Right atrium auricular region (tissue), 2 donors: ENCODE data around the gene MMP14. TPM values are rescaled to one million over a fixed set of nuclear protein-coding genes. Genes with fewer than 3 reads are reported as not detected.

Experiments
- DNase-seq: peaks from one replicate; pipeline ENCODE4 v3.0.0-alpha.2; 2019; ENCODE audit warnings: low spot score
- H3K27ac ChIP-seq, 2 donors: fragments of 200-600 bp; sonication (generic); 1 replicate in 1 of 2; 2 replicates in 1 of 2; pipeline ENCODE4 v1.5.1; 2016 to 2019
- H3K27me3 ChIP-seq, 2 donors: fragments of 200-600 bp; sonication (generic); one replicate each; pipeline versions ENCODE4 v1.5.1 to v1.6.0; 2017 to 2019
- H3K36me3 ChIP-seq: fragments of 200-600 bp; sonication (generic); one replicate; pipeline ENCODE4 v1.5.1; 2016
- H3K4me1 ChIP-seq, 2 donors: fragments of 200-600 bp; sonication (generic); one replicate each; pipeline versions ENCODE4 v1.5.1 to v1.6.0; 2017 to 2019
- H3K4me3 ChIP-seq, 2 donors: fragments of 200-600 bp; sonication (generic); 1 replicate in 1 of 2; 2 replicates in 1 of 2; pipeline ENCODE4 v1.5.1; 2017 to 2019; ENCODE audit warnings: mild to moderate bottlenecking in 1 of 2, moderate library complexity in 1 of 2
- H3K9me3 ChIP-seq, 2 donors: fragments of 200-600 bp; sonication (generic); one replicate each; pipeline ENCODE4 v1.5.1; 2019
- total RNA-seq, 2 donors: library from RNA; depleted of rRNA; stranded (reverse); fragments of >200 nt; gene quantifications; one replicate each; pipeline ENCODE4 v1.1.0, GENCODE V29; 2016
- TF ChIP-seq, protein P1 (sequence below), 2 donors: fragments of 200-600 bp; sonication (generic); IDR thresholded peaks; one replicate each; pipeline ENCODE4 v1.5.1; 2019; ENCODE audit warnings: antibody characterized with exemption in 2 of 2

Gene MMP14
- total RNA-seq, 2 donors from 2014 or later = 29.1 to 58.0 TPM

DNA sequence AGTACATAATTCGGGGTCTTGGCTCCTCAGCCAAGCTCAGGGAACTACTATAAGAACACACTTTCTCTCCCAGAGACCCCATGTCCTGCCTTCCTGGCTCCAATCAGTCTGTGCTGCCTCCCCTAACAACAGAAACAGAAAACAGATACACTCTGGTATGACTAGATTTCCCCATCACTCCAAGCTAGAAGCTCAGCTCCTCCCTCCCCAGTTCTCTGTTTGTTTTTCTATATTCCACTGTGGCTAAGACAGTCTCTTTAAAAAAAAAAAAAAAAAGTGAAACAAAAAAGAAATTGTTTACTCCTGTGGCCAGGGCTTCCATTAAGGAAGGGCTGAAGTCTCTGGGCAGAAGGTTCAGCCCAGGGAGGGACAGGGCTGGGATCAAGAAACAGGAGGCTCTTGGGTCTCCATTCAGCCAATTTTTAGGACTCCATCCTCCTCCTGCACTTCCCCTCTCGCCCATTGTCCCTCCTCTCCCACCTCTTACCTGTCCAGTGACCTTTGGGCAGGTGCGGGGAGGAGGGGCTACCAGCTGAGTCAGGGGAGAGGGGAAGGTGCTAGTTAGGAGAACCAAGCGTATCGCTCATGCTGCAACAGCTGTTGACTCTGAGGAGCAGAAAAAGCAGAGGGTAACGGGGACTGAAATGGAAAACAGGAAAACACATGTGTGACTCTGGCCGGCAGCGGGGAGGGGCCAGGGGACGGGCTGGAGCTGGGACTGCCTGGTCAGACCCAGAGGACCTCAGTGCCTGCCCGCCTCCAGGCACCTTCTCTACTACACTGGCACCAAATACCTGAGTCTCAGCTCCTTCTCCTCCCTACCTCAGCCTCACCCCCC lies 17.0 kb upstream of the MMP14 start:
- no peaks in the 10 kb centered on the region for H3K36me3 ChIP-seq
- H3K4me1 ChIP-seq = peaks cover 0 to 34% of the 10 kb centered on the region in 2 donors
- DNase-seq = no peak
- peak overlapping the region in 1 of 2 donors; percentile 39 for H3K4me3 ChIP-seq
- peak overlapping the region; percentile 28 to 59 for H3K27ac ChIP-seq
- no peaks in the 10 kb centered on the region for H3K9me3 ChIP-seq
- H3K27me3 ChIP-seq = no peaks in the 10 kb centered on the region
- TF ChIP-seq, protein P1, sequence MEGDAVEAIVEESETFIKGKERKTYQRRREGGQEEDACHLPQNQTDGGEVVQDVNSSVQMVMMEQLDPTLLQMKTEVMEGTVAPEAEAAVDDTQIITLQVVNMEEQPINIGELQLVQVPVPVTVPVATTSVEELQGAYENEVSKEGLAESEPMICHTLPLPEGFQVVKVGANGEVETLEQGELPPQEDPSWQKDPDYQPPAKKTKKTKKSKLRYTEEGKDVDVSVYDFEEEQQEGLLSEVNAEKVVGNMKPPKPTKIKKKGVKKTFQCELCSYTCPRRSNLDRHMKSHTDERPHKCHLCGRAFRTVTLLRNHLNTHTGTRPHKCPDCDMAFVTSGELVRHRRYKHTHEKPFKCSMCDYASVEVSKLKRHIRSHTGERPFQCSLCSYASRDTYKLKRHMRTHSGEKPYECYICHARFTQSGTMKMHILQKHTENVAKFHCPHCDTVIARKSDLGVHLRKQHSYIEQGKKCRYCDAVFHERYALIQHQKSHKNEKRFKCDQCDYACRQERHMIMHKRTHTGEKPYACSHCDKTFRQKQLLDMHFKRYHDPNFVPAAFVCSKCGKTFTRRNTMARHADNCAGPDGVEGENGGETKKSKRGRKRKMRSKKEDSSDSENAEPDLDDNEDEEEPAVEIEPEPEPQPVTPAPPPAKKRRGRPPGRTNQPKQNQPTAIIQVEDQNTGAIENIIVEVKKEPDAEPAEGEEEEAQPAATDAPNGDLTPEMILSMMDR (IDR thresholded peaks at IDR 0.05) = no peak

- Histone ChIP-seq H3K27me3 (no peaks in the 10 kb centered on the region), H3K4me1 (peaks cover 0 to 34% of the 10 kb centered on the region in 2 donors), H3K27ac (no peak overlapping the region), H3K4me3 (no peak overlapping the region), H3K9me3 (no peaks in the 10 kb centered on the region), H3K36me3 (no peaks in the 10 kb centered on the region)
- TF ChIP-seq, protein P1 (IDR thresholded peaks at IDR 0.05) = no peak
- DNase-seq = no peak
These were observed 15.7 kb upstream of the MMP14 start for GRCh38 chr14:22820731-22821130.

DNA sequence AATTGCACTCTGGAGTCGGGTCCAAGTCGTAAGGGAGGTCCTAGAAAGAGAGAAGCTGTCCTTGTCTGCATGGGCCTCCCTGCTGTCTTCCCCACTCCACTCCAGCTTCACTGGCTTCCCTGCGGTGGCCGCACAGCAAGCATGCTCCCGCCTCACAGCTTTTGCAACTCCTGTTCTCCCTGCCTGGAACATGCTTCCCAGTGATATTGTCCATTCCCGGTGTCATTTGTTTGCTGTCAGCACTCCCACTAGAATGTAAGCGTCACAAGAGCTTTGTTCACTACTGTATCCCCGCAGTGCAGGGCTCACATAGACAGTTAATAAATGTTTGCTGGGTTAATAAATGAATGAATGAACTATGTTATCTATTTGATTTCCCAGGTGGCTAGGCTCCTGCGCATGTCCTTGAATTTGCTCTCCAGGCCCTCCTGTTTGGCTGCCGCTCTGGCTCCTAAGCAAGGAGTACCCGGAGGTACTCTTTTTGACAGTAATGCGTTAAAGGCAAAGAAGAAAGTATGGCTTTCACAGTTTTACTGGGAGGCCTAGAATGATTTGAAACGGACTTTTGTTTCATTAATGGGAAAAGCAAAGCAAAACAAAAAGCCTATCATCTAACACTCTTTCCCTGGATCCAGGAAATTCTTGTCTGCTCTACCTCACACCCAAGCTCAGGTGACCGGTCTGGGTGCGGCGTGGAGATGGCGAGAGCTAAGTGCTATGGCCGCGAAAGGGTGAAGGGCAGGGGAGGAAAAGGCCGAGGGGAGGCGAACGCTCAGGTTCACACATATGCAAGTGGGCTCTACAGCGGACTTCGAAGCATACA lies 15.0 kb upstream of the MMP14 start:
- H3K27me3 ChIP-seq = no peaks in the 10 kb centered on the region
- TF ChIP-seq, protein P1 (IDR thresholded peaks at IDR 0.05) = no peak
- H3K27ac ChIP-seq = no peak overlapping the region
- peaks cover 0 to 34% of the 10 kb centered on the region in 2 donors for H3K4me1 ChIP-seq
- DNase-seq = no peak
- H3K36me3 ChIP-seq = no peaks in the 10 kb centered on the region
- no peaks in the 10 kb centered on the region for H3K9me3 ChIP-seq
- no peak overlapping the region for H3K4me3 ChIP-seq

DNA sequence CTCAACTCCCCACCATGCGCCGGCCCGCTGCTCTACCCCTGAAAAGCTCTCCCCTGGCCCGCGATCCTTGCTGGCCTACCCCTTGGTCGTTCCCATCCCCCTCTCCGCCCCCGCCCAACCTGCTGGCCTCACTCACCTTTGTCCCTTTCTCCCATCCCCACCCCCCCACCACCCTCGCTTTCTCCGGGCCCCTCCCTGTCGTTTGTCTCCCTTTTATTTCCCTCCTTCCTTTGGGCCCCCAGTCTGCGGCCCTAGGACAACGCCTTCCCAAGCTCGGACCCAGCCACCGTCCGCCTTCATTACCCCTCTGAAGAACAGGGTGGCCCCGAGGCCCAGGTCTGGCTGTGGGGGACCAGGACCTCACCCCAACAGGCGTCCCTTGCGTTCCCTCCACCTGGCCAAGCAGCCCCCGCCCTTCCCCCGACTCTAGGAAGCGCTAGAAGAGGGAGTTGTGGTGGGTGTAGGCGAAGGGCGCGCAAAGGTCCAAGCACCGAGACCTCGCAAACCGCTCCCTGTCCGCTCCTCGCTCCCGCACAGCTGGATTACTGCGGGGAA lies 14.3 kb upstream of the MMP14 start:
- no peak for DNase-seq
- Histone ChIP-seq H3K36me3 (no peaks in the 10 kb centered on the region), H3K27ac (peak overlapping the region; percentile 25 to 32), H3K4me3 (peak overlapping the region; percentile 23 to 46), H3K4me1 (peaks cover 0 to 34% of the 10 kb centered on the region in 2 donors), H3K9me3 (no peaks in the 10 kb centered on the region), H3K27me3 (no peaks in the 10 kb centered on the region)
- TF ChIP-seq, protein P1 (IDR thresholded peaks at IDR 0.05) = no peak

DNA sequence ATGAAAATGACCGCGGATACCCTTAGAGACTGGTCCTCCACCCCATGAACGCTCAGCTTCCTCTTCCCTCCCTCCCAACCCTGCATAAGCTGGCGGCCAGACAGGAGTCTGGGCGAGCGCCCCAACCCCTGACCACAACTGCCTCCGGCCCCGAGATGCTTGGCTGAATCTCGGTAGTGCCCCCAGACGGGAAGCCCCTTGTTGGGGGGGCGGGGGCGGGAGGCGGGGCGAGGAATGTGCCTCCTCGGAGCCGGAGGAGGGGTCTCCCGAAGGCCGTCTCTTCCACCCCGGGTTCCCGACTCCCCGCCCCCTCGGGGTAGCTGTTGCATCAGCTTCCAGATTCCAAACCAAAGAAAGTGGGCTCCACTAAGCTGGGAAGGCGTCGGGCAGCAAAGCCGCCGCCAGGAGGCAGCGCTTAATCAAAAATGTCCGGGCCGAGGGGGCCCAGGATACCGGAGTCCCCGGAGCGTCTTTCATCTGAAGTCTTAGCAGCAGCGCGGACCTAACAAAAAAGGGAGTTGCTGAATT lies 13.8 kb upstream of the MMP14 start:
- Histone ChIP-seq H3K27me3 (no peaks in the 10 kb centered on the region), H3K9me3 (no peaks in the 10 kb centered on the region), H3K4me3 (peak overlapping the region; percentile 23 to 46), H3K36me3 (no peaks in the 10 kb centered on the region), H3K4me1 (peaks cover 0 to 34% of the 10 kb centered on the region in 2 donors), H3K27ac (peak overlapping the region; percentile 25 to 32)
- peak; percentile 86 for DNase-seq
- TF ChIP-seq, protein P1 (IDR thresholded peaks at IDR 0.05) = peak; percentile 92 to 94
